NCI-H146 treated with DMSO at 0.1 percent for 48 hours (cell line): ENCODE measurements around the gene KCNC2.
A peak's percentile ranks its signal among the peaks of the same experiment; 100 is the strongest.
"Not testable (repeated sequence)": the region's sequence is repeated elsewhere in the genome, so short reads cannot be mapped to it uniquely, and the experiment has no call there.

Experiments
- DNase-seq: peaks from one replicate; lab custom pipeline; 2025; ENCODE audit not compliant: unreplicated experiment; lab: John Stamatoyannopoulos, UW

Gene KCNC2

GRCh38 chr12:75209812-75210138, at the start of gene KCNC2:
TSS of gene KCNC2 (minus strand) at chr12:75209839.
- DNase-seq, result no peak

DNA sequence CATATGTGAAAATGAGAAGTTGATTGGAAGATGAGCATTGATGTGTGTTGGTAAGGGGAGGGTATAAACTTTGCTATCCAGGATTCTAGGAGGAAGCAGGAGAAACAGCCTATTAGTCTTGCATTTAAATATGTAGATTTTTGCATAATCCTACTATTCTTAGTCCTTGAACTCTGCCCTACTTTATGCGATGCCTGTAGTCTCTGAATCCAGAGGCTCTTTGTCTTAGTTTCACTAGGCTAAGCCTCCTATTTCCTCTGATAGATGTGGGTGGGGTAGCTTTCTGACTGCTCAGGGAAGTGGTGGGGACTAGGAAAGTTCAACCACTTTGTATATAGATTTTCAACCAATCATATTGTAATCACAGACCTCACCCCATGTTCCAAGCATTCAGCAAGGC, 49.5 kb upstream of the KCNC2 start:
- DNase-seq, result no peak

DNA sequence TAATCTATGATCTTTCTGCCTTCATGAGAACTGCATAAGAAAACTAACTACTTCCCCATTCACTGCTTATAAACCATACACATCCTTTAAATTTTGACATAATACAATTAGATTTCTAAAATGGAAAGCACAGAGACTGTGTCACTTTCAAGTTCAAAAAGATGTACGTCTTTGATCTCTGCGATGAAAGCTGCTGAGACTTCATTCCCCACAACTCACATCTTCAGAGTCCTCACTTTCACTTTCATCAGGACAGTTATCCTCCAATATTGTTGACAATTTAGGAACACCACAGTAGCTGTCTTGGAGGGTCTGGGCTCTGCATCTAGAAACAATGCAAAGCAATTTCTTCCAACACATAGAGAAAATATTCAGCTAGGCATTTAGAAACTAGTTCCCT, 47.9 kb upstream of the KCNC2 start:
- no peak for DNase-seq

GRCh38 chr12:75245108-75245507, 35.5 kb upstream of the KCNC2 start:
- no peak for DNase-seq

- DNase-seq, result no peak
These were observed 30.3 kb upstream of the KCNC2 start for GRCh38 chr12:75239987-75240386.

GRCh38 chr12:75236206-75236605, 26.6 kb upstream of the KCNC2 start:
- DNase-seq, result no peak

DNA sequence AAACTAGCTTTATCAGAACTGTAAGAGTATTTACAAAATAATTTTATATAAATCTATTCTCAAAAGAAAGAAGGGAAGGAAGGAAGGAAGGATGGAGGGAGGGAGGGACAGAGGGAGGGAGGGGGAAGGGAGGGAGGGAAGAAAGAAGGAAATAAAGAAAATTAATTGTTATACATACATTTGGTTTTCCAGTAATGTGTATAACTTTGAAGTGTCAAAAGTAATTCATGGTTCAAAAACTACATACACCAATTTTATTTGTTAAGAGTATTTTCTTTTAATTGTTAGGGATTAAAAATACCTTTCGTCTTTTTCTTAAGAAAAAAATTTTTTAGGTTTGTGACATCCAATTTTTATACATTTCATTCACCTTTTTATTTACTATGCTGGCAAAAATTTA, 17.5 kb upstream of the KCNC2 start:
- DNase-seq, result no peak

DNA sequence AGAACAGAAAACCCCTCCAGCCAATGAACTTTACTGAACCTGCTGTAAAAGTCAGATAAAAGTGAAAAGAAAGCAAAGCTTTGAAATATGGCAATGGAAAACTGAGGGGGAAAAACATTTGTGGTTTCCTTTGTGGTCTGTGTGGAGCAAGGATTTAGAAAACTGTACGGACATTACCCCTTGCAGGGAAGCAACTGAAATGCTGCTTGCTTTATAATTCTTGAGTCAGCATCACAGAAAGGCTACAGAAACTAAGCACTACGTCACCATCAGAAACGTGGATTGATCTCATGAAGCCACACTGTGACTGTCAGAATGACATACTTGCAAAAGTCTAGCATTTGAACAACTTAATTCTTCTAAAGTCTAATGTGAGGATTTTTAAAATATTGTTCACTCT, 2.4 kb upstream of the KCNC2 start:
- DNase-seq, result no peak

GRCh38 chr12:75208856-75209811, 505 bp downstream of the KCNC2 start:
- DNase-seq, result peak; percentile 53

DNA sequence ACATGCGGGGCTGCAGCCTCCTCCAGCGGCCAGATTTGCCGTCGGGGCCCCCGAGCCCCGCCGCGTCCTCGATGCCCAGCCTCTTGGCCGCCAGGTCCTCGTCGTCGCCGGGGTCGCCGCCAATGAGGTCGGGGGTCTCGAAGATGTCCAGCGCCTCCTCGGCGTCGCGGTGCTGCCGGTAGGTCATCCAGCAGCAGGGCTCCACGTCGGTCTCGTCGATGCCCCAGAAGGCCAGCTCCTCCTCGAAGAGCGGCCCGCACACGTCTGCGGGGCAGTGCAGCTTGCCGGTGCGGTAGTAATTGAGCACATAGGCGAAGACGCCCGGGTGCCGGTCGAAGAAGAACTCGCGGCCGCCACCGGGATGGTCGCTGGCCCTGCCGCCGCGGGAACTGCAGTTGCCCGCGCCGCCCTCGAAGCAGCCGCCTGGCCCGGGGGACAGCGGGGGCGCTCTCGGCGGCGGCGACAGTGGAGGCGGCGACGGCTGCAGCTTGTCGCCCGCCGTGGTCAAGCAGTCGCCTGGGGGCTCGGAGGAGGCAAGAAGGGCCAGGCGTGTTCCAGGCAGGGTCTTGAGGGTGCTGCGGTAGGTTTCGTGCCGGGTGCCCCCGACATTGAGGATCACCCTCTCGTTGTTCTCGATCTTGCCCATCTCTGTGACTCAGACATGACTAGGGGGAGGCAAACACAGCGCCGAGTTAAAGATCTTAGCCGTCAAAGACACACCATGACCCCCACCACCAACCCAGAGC, 2.1 kb downstream of the KCNC2 start:
- no peak for DNase-seq

GRCh38 chr12:75205558-75205957, 4.1 kb downstream of the KCNC2 start:
- no peak for DNase-seq

GRCh38 chr12:75196865-75197264, 12.8 kb downstream of the KCNC2 start:
- DNase-seq, result no peak

GRCh38 chr12:75196408-75196807, 13.2 kb downstream of the KCNC2 start:
- DNase-seq, result no peak

GRCh38 chr12:75194250-75194649, 15.4 kb downstream of the KCNC2 start:
- DNase-seq, result no peak

DNA sequence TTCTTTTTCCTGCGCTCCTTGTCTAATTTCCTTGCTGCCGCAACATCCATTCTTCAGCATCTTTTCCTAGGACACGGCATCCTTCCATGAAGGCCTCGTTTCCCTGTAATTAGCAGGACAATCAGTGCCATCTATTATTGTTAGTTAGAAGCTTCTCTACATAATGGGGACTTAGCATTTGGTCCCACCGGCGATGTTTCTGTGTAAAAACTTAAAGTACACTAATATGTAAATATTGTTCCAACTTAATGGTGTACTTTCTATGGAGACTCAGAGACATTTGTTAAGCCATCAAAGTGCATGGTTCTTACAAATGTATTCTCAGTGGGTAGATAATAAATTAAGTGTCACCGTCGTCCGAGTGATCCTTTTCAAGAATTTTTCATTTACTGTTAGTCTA, 17.4 kb downstream of the KCNC2 start:
- DNase-seq, result no peak

DNA sequence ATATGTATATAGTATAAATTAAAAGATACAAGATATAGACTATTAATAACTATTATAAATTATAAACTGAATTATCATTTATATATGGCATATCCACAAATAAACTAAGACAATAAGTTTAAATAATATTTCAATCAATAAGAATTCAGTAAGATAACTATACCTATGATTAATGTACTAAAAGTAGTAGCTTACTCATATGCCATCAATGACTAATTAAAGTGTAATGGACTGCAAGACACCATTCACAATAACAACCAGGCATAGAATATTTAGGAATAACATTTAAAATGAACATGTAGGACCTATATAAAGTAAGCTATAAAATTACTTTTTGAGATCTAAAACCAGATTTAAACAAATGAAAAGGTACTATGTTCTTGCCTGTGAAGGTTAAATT, 18.8 kb downstream of the KCNC2 start:
- no peak for DNase-seq

DNA sequence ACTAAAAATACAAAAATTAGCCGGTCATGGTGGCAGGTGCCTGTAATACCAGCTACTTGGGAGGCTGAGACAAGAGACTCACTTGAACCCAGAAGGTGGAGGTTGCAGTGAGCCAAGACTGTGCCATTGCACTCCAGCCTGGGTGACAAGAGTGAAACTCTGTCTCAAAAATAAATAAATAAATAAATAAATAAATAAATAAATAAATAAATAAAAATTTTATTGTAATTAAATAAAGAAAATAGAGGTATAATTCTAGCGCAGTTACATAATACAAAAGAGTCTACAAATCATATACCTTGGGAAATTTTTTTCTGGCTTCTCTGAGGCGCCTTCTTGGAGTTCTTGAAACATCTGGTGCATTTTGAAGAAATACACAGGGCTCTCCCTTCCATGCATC, 23.8 kb downstream of the KCNC2 start:
- DNase-seq, result not testable (repeated sequence)

GRCh38 chr12:75184516-75184915, 25.1 kb downstream of the KCNC2 start:
- DNase-seq, result no peak

GRCh38 chr12:75183967-75184366, 25.7 kb downstream of the KCNC2 start:
- DNase-seq, result no peak

- DNase-seq, result no peak
These were observed 31.6 kb downstream of the KCNC2 start for GRCh38 chr12:75177997-75178396.

- no peak for DNase-seq
These were observed 37.0 kb downstream of the KCNC2 start for GRCh38 chr12:75172611-75173010.

GRCh38 chr12:75170640-75171185, 38.9 kb downstream of the KCNC2 start:
- DNase-seq, result no peak
